Myometrial cell (primary cell): ENCODE results near the gene PRORP. TPM values are rescaled to one million over a fixed set of nuclear protein-coding genes. Genes with fewer than 3 reads are reported as not detected.

Experiments used
- total RNA-seq: library from RNA; depleted of rRNA; stranded (reverse); fragments of >200 nt; gene quantifications from 2 replicates; pipeline ENCODE4 v1.2.3, GENCODE V29; 2015

PRORP gene
- 25.1 and 30.3 TPM in 2 replicates for total RNA-seq

GRCh38 chr14:35121887-35122695, at the start of gene PRORP, which contains the start of gene PPP2R3C:
PRORP (plus strand) TSS chr14:35122552; CDS start chr14:35123246, 694 bp downstream.
PPP2R3C (minus strand) TSS chr14:35121990; CDS start chr14:35121959, 31 bp downstream.

Other genes starting within 250 kb of the PRORP start
- gene BAZ1A, start 247.2 kb upstream of the PRORP start, total RNA-seq = 14.7 and 19.1 TPM in 2 replicates
- gene SRP54, start 139.6 kb upstream of the PRORP start, total RNA-seq = 62.8 and 84.7 TPM in 2 replicates
- 35.2 and 59.2 TPM in 2 replicates for gene FAM177A1, start 76.3 kb upstream of the PRORP start, total RNA-seq
- gene PPP2R3C, start 562 bp upstream of the PRORP start, total RNA-seq = 18.2 and 34.4 TPM in 2 replicates
- gene PSMA6, start 169.8 kb downstream of the PRORP start, total RNA-seq = 293 and 324 TPM in 2 replicates